ENCODE data around the gene CALHM4.

Gene CALHM4

DNA sequence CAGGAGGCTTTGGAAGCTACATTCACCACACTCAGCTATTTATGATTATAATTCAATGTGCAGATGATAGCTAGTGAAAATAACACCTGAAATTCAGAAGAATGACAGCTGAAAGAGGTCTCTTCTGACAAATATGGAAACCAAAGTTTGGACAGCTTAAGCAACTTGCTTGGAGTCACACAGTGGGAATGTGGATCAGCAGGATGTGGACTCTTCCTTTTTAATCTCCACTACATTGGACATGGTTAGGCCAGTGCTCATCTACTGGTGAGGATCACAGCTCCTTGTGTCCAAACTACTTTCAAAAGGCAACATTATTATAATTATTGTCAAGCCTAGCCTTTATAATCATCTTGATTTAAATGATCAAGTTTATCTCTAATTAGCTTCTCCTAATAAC lies 18.4 kb upstream of the CALHM4 start:
- TF ChIP-seq CTCF (IDR thresholded peaks at IDR 0.05; ENCODE audit: low read depth, low read length, missing control alignments) = no peak
- no peak overlapping the region for H3K4me3 ChIP-seq (replicated peaks; ENCODE audit: low read depth, low read length)
- DNase-seq (ENCODE audit: extremely low read depth, low read depth) = no peak

GRCh38 chr6:116536216-116536621 lies 17.3 kb upstream of the CALHM4 start:
- no peak for DNase-seq (ENCODE audit: extremely low read depth, low read depth)
- no peak overlapping the region for H3K4me3 ChIP-seq (replicated peaks; ENCODE audit: low read depth, low read length)
- peak; percentile 54 for TF ChIP-seq CTCF (IDR thresholded peaks at IDR 0.05; ENCODE audit: low read depth, low read length, missing control alignments)

DNA sequence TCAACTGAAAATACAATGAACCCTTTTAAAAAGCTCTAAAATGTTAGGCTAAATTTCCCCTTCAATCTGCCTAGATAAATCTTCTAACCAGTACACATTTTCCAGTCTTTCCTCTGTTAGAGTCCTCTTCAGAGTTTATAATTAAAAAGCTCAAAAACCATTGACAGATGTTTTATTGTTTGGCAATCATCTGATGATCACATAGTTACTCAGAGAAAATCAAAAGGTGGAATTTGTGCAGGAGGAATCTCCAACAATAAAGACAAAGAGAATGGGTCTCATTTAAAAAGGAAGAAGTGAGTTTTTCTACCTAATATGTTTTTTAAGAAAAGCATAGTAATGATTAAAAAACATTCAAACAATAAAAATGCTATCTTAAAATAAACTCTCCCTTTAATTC lies 11.1 kb upstream of the CALHM4 start:
- TF ChIP-seq CTCF (IDR thresholded peaks at IDR 0.05; ENCODE audit: low read depth, low read length, missing control alignments) = no peak
- no peak overlapping the region for H3K4me3 ChIP-seq (replicated peaks; ENCODE audit: low read depth, low read length)
- DNase-seq (ENCODE audit: extremely low read depth, low read depth) = no peak

DNA sequence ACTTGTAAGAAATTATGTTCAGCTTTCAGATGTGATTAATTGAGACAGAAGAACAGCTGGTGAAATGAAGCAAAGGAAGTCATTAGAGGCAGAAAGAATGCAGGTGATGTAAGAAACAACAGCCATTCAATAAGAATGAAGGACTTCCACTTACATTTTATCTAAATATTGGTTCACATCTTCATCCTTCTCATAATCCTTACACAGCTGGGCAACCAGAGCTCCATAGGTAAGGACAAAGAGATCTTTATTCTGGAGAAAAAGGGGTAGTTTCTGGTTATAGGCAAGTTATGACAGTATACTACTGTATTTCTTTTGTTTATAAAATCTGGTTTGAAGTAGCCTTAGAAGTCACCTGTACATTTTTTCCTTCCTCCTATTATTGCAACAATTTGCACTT lies 10.4 kb upstream of the CALHM4 start:
- no peak overlapping the region for H3K4me3 ChIP-seq (replicated peaks; ENCODE audit: low read depth, low read length)
- TF ChIP-seq CTCF (IDR thresholded peaks at IDR 0.05; ENCODE audit: low read depth, low read length, missing control alignments) = no peak
- no peak for DNase-seq (ENCODE audit: extremely low read depth, low read depth)

DNA sequence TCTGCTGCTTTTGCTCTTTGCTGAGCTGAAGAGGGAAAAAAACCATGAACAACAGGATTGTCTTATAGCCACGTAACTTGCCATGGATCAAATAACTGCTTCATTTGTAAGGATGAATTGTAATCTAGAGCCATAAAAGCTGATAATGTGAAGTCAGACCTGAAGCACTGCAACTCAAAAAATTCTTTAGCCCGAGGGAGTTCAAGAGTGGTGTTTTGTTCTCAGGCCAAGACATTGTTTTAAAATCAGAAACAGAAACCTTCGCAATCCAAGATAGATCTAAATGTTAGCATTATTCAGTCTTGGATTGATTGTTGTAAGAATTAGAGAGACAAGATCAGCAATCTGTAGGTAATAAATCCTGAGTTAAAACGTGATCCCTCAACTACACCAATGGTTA lies 7.9 kb upstream of the CALHM4 start, which contains the start of gene TRAPPC3L:
TSS of gene TRAPPC3L (minus strand) at position 34 of the 400 bp plus-strand sequence. CDS start 170 bp downstream, outside the sequence.
- no peak for DNase-seq (ENCODE audit: extremely low read depth, low read depth)
- TF ChIP-seq CTCF (IDR thresholded peaks at IDR 0.05; ENCODE audit: low read depth, low read length, missing control alignments) = no peak
- H3K4me3 ChIP-seq (replicated peaks; ENCODE audit: low read depth, low read length) = no peak within 1 kb of the TSS

GRCh38 chr6:116547358-116547757 lies 6.2 kb upstream of the CALHM4 start:
- no peak for DNase-seq (ENCODE audit: extremely low read depth, low read depth)
- no peak for TF ChIP-seq CTCF (IDR thresholded peaks at IDR 0.05; ENCODE audit: low read depth, low read length, missing control alignments)
- no peak overlapping the region for H3K4me3 ChIP-seq (replicated peaks; ENCODE audit: low read depth, low read length)

GRCh38 chr6:116550796-116551195 lies 2.8 kb upstream of the CALHM4 start:
- H3K4me3 ChIP-seq (replicated peaks; ENCODE audit: low read depth, low read length) = no peak overlapping the region
- no peak for TF ChIP-seq CTCF (IDR thresholded peaks at IDR 0.05; ENCODE audit: low read depth, low read length, missing control alignments)
- DNase-seq (ENCODE audit: extremely low read depth, low read depth) = no peak

Measured in HFF-Myc (cell line).